Astrocyte (in vitro differentiated cells and primary cell): Measurements from ENCODE around the gene PAX5. TPM values are rescaled to one million over a fixed set of nuclear protein-coding genes. Genes with fewer than 3 reads are reported as not detected.

Experiments
- DNase-seq: peaks from one replicate; pipeline ENCODE4 v3.0.0-alpha.2; 2010; ENCODE audit warnings: low read depth
- FAIRE-seq: peaks from 2 replicates; lab custom pipeline; 2011; peaks lifted over from hg19 to GRCh38; lab: Jason Lieb, UNC
- H2AFZ ChIP-seq: 2 replicates; pipeline ENCODE4 v1.6.0; 2012; ENCODE audit warnings: low read depth, low read length, inconsistent platforms
- H3K27ac ChIP-seq: 2 replicates; pipeline ENCODE4 v1.5.1; 2011; ENCODE audit warnings: low read depth, low read length, inconsistent platforms
- H3K27me3 ChIP-seq: 2 replicates; pipeline ENCODE4 v1.6.0; 2011; ENCODE audit warnings: low read length, inconsistent platforms; ENCODE audit not compliant: insufficient read depth
- H3K36me3 ChIP-seq: 2 replicates; pipeline ENCODE4 v1.5.1; 2011; ENCODE audit warnings: low read length, inconsistent platforms; ENCODE audit not compliant: insufficient read depth
- H3K4me1 ChIP-seq: 2 replicates; pipeline ENCODE4 v1.5.1; 2011; ENCODE audit warnings: low read length, inconsistent platforms; ENCODE audit not compliant: insufficient read depth
- H3K4me2 ChIP-seq: 2 replicates; pipeline ENCODE4 v1.6.0; 2012; ENCODE audit warnings: low read length, inconsistent platforms
- H3K4me3 ChIP-seq: 2 replicates; pipeline ENCODE4 v1.5.1; 2011; ENCODE audit warnings: low read depth, mild to moderate bottlenecking, low read length, inconsistent platforms; ENCODE audit not compliant: insufficient read depth
- H3K79me2 ChIP-seq: 2 replicates; pipeline ENCODE4 v1.6.0; 2012; ENCODE audit warnings: mild to moderate bottlenecking, low read length, inconsistent platforms; ENCODE audit not compliant: insufficient read depth
- H3K9ac ChIP-seq: 2 replicates; pipeline ENCODE4 v1.6.0; 2012; ENCODE audit warnings: mild to moderate bottlenecking, low read length, inconsistent platforms
- H3K9me3 ChIP-seq: 2 replicates; pipeline ENCODE4 v1.5.1; 2012; ENCODE audit warnings: low read depth, mild to moderate bottlenecking, low read length, inconsistent platforms; ENCODE audit not compliant: insufficient read depth
- H4K20me1 ChIP-seq: 2 replicates; pipeline ENCODE4 v1.6.0; 2012; ENCODE audit warnings: low read length, inconsistent platforms; ENCODE audit not compliant: insufficient read depth
- H3K27ac Mint-ChIP-seq: one replicate; pipeline ENCODE4 v1.8.0; 2021; ENCODE audit warnings: mild to moderate bottlenecking, mixed read lengths; ENCODE audit not compliant: unreplicated experiment
- H3K27me3 Mint-ChIP-seq: one replicate; pipeline ENCODE4 v1.8.0; 2021; ENCODE audit warnings: low read depth, mixed read lengths; ENCODE audit not compliant: unreplicated experiment
- H3K36me3 Mint-ChIP-seq: one replicate; pipeline ENCODE4 v1.8.0; 2021; ENCODE audit warnings: low read depth, mixed read lengths; ENCODE audit not compliant: unreplicated experiment
- H3K4me1 Mint-ChIP-seq: one replicate; pipeline ENCODE4 v1.8.0; 2021; ENCODE audit warnings: low read depth, mixed read lengths; ENCODE audit not compliant: unreplicated experiment
- H3K4me3 Mint-ChIP-seq: one replicate; pipeline ENCODE4 v1.8.0; 2021; ENCODE audit warnings: mild to moderate bottlenecking, moderate library complexity, mixed read lengths; ENCODE audit not compliant: unreplicated experiment
- H3K9me3 Mint-ChIP-seq: one replicate; pipeline ENCODE4 v1.8.0; 2021; ENCODE audit warnings: mild to moderate bottlenecking, mixed read lengths; ENCODE audit not compliant: unreplicated experiment
- EZH2 ChIP-seq: IDR thresholded peaks from 2 replicates; pipeline ENCODE4 v1.6.1; 2012; ENCODE audit warnings: mild to moderate bottlenecking, low read length, inconsistent platforms; ENCODE audit not compliant: insufficient read depth
- microRNA-seq: library from miRNA; unstranded; fragments of <30 nt; microRNA quantifications from one replicate; pipeline ENCODE4 v1.2.0, GENCODE V29; 2020
- total RNA-seq: library from RNA; stranded (reverse); gene quantifications from 2 replicates; pipeline ENCODE4 v1.2.1, GENCODE V29; 2021
- TF ChIP-seq, protein P1 (sequence below): IDR thresholded peaks from 2 replicates; pipeline ENCODE4 v1.5.1; 2011; ENCODE audit warnings: low read depth, mild to moderate bottlenecking, inconsistent platforms, low read length, moderate library complexity; ENCODE audit not compliant: insufficient read depth

PAX5 gene
- total RNA-seq, 1 donor from 2014 or later, result not detected

DNA sequence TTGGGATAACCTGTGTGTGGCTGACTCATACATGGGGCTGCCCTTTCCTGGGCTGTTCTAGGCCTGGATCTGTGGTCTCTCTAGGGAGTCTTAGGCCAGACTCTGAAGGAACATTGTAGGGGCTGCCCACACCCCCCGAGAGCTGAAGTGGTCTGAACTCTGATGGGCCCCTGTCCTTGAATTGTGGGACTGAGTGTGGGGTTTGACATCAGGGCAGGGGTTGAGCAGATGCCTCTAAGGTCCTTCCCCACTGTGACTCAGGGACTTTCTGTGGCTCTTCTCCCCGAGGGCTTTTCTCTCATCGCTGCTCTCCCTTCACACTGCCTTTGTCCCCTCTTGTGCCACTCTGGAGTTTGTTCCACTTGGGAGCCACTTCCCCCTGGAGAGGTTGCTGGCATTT lies 246.4 kb downstream of the PAX5 start:
- H3K36me3 Mint-ChIP-seq, result peaks cover 2% of the 10 kb centered on the region

More for the DNA sequence above, 246.4 kb downstream of the PAX5 start:
- no peak overlapping the region for H3K27ac ChIP-seq
- FAIRE-seq (no peak), DNase-seq (no peak)
- H2AFZ ChIP-seq, result no peak overlapping the region
- H3K79me2 ChIP-seq, result no peaks in the 10 kb centered on the region
- no peak overlapping the region for H3K4me2 ChIP-seq
- Mint-ChIP-seq H3K4me3 (no peak overlapping the region), H3K27ac (no peak overlapping the region), H3K4me1 (peaks cover 7% of the 10 kb centered on the region), H3K27me3 (peaks cover 38% of the 10 kb centered on the region), H3K9me3 (peaks cover 9% of the 10 kb centered on the region)
- no peaks in the 10 kb centered on the region for H3K36me3 ChIP-seq
- H3K4me3 ChIP-seq, result no peak overlapping the region
- TF ChIP-seq, protein P1, sequence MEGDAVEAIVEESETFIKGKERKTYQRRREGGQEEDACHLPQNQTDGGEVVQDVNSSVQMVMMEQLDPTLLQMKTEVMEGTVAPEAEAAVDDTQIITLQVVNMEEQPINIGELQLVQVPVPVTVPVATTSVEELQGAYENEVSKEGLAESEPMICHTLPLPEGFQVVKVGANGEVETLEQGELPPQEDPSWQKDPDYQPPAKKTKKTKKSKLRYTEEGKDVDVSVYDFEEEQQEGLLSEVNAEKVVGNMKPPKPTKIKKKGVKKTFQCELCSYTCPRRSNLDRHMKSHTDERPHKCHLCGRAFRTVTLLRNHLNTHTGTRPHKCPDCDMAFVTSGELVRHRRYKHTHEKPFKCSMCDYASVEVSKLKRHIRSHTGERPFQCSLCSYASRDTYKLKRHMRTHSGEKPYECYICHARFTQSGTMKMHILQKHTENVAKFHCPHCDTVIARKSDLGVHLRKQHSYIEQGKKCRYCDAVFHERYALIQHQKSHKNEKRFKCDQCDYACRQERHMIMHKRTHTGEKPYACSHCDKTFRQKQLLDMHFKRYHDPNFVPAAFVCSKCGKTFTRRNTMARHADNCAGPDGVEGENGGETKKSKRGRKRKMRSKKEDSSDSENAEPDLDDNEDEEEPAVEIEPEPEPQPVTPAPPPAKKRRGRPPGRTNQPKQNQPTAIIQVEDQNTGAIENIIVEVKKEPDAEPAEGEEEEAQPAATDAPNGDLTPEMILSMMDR, result no peak
- TF ChIP-seq EZH2, result no peak
- H4K20me1 ChIP-seq, result no peaks in the 10 kb centered on the region
- peaks cover 6% of the 10 kb centered on the region for H3K27me3 ChIP-seq
- no peak overlapping the region for H3K9ac ChIP-seq
- no peaks in the 10 kb centered on the region for H3K9me3 ChIP-seq
- no peaks in the 10 kb centered on the region for H3K4me1 ChIP-seq

Small RNA genes within 50 kb of the gene (microRNA-seq; reads per million reads assigned to microRNA genes)
- not detected for gene MIR4475
- gene MIR4476, result not detected
- gene MIR4540, result not detected

Other genes starting within 250 kb of the PAX5 start
- 21.7 and 25.4 TPM in 2 replicates for gene ZCCHC7, start 86.3 kb upstream of the PAX5 start, total RNA-seq